Body of pancreas (tissue), 4 donors: ENCODE data around the gene RIOK1. TPM values are rescaled to one million over a fixed set of nuclear protein-coding genes. Genes with fewer than 3 reads are reported as not detected.

Experiments
- ATAC-seq: fragments of 150-250 bp; one replicate; pipeline ENCODE4 v1.9.1; 2016
- DNase-seq, 4 donors: peaks; one replicate each; pipeline ENCODE4 v3.0.0-alpha.2; 2019
- H3K27ac ChIP-seq, 4 donors: fragments of 200-600 bp; sonication (generic); 1 replicate in 3 of 4; 2 replicates in 1 of 4; pipeline versions ENCODE4 v1.5.1 to v1.6.1; 2016 to 2019; ENCODE audit warnings: mild to moderate bottlenecking in 1 of 4, mixed read lengths in 1 of 4, moderate library complexity in 1 of 4
- H3K27me3 ChIP-seq, 2 donors: fragments of 200-600 bp; sonication (generic); one replicate each; pipeline ENCODE4 v1.6.0; 2016; ENCODE audit warnings: mild to moderate bottlenecking in 1 of 2
- H3K36me3 ChIP-seq, 2 donors: fragments of 200-600 bp; sonication (generic); replicated peaks in 1 of 2; 2 replicates each; pipeline ENCODE4 v1.5.1; 2016; ENCODE audit warnings: low read depth in 2 of 2; ENCODE audit not compliant: insufficient read depth in 1 of 2
- H3K4me1 ChIP-seq: fragments of 200-600 bp; sonication (generic); one replicate; pipeline ENCODE4 v1.6.0; 2016
- H3K4me3 ChIP-seq, 2 donors: fragments of 200-600 bp; sonication (generic); 1 replicate in 1 of 2; 2 replicates in 1 of 2; pipeline ENCODE4 v1.5.1; 2016 to 2019
- H3K9me3 ChIP-seq, 3 donors: fragments of 200-600 bp; sonication (generic); 1 replicate in 2 of 3; 2 replicates in 1 of 3; pipeline ENCODE4 v1.5.1; 2016
- POLR2A ChIP-seq, 3 donors: fragments of 450-650 bp; IDR thresholded peaks; one replicate each; pipeline ENCODE4 v1.6.1; 2016; ENCODE audit warnings: antibody characterized with exemption in 3 of 3, mild to moderate bottlenecking in 2 of 3
- WGBS, 2 donors: methylation state at CpG; one replicate each; pipeline ENCODE4 v1.1.5; 2017; 5-methylcytosine and 5-hydroxymethylcytosine counted together
- intact Hi-C: fragments of 100-400 bp; cut with DNase I; formaldehyde crosslinking; loops from one replicate; pipeline ENCODE4 v1.15.1; 2023
- total RNA-seq, 2 donors: library from RNA; depleted of rRNA; stranded (reverse); fragments of >200 nt; gene quantifications; one replicate each; pipeline ENCODE4 v1.1.0, GENCODE V29; 2016
- TF ChIP-seq, protein P1 (sequence below), 7 experiments: fragments of 450-650 bp in 4 of 7; fragments of 200-600 bp in 3 of 7; sonication (generic) in 3 of 7; IDR thresholded peaks; one replicate each; pipeline ENCODE4 v1.5.1; 2016 to 2019; ENCODE audit warnings: antibody characterized with exemption in 7 of 7

RIOK1 gene
- total RNA-seq, 2 donors from 2014 or later, result 7.9 to 19.2 TPM

DNA sequence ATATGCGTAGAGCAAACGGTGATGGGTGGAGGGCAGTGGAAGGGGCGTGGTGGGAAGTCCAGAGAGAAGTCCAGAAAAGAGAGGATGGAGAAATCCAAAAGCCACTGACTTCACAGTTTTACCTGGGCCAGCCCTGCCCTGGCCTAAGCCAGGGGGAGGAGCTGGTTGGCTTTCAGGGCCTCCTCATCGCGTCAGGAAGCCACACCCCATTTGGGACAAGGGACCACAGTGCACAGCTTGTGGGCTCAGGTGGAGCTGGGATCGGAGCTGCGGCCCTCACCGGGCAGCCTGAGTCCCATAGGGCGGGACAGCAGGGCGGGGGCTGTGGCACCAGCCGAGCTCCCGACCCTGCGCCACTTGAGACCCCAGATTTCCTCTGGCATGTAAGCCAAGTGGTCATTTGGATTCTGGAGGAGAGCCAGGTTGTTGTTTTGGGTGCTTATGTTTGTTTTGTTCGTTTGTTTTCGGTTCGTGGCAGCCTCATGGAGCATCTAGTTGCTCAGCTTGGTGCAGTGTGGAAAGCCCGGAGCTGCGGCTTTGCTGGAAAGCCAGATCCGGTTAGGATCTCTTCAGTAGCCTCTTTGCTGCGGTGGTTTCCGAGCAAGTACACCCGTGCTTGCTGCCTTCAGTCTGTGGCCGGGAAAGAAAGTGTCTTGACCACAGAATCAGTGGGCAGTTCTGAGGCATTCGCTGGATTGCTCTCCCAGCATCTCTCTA is 42.2 kb downstream of the RIOK1 start:
- no peaks in the 10 kb centered on the region for H3K4me1 ChIP-seq
- DNase-seq (no peak), ATAC-seq (peak; percentile 30)
- no peak overlapping the region for H3K4me3 ChIP-seq
- intact Hi-C loops, result no loop called here
- no peak overlapping the region for H3K27ac ChIP-seq
- H3K27me3 ChIP-seq, result no peaks in the 10 kb centered on the region
- WGBS, 2 donors, result 56 to 73% methylated on average over 9 to 24 of the region's 24 CpGs
- TF ChIP-seq, protein P1, sequence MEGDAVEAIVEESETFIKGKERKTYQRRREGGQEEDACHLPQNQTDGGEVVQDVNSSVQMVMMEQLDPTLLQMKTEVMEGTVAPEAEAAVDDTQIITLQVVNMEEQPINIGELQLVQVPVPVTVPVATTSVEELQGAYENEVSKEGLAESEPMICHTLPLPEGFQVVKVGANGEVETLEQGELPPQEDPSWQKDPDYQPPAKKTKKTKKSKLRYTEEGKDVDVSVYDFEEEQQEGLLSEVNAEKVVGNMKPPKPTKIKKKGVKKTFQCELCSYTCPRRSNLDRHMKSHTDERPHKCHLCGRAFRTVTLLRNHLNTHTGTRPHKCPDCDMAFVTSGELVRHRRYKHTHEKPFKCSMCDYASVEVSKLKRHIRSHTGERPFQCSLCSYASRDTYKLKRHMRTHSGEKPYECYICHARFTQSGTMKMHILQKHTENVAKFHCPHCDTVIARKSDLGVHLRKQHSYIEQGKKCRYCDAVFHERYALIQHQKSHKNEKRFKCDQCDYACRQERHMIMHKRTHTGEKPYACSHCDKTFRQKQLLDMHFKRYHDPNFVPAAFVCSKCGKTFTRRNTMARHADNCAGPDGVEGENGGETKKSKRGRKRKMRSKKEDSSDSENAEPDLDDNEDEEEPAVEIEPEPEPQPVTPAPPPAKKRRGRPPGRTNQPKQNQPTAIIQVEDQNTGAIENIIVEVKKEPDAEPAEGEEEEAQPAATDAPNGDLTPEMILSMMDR (IDR thresholded peaks at IDR 0.05), result no peak
- no peaks in the 10 kb centered on the region for H3K9me3 ChIP-seq
- H3K36me3 ChIP-seq, result no peaks in the 10 kb centered on the region

DNA sequence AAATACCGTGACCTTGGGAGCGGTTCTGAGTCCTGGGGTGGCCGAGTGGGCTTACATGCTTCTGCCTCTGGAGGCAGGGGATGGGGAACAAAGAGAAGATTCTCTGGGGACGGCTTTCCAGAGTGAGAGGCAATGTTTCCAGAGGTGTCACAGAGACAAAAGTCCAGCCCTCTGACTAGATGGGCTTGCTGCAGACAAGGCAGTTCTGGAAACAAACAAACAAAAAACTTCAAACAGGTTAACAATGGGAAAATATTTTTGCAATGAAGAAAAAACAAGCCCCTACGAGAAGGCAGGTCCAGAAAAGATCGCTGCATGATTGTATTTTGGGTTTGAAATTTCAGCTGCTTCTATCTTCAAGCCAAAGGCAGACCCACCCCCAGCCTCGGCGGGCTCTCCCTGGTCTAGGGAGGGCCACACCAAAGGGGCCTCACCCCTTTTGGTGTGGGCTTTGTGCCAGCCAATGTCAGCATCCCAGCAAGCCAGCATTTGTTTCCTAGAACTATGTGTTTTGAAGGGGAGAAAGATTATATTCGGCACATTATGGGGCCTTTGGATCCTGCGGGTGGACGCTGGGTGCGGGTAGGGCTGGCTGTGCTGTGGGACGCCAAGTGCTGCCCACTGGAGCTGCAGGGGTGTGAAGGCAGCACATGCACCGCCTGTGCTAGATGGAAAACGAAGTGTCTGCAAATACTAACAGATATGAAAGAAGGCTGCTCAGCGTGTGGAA is 42.9 kb downstream of the RIOK1 start:
- intact Hi-C loops, result no loop called here
- no peak overlapping the region for H3K4me3 ChIP-seq
- no peak for TF ChIP-seq POLR2A (IDR thresholded peaks at IDR 0.05)
- TF ChIP-seq, protein P1 (IDR thresholded peaks at IDR 0.05), result no peak

DNA sequence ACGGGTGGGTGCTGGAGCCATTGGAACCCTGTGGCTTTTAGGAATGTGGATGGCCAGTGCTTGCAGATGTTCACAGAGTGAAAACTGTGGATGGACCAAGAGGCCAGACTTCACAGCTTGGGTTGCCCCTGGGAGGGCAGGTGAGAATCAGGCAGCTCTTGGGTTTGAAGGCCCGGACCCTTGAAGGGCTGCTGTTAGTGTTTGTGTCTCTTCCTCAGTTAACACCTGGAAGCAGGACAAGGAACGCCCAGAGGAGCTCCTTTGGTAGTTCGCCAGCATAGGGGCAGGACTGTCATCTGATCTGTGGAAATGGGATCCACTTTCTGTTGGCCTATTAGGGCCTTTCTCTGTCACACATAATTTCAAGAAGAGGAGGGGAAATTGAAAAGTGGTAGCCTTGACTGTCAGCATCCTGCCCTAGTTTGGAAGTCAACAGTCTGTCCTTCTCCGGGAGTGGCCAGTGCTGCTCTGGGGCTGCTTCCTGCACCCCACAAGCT is 43.6 kb downstream of the RIOK1 start:
- intact Hi-C loops, result no loop called here
- H3K4me3 ChIP-seq, result no peak overlapping the region
- ATAC-seq (no peak), DNase-seq (no peak)
- no peak for TF ChIP-seq POLR2A (IDR thresholded peaks at IDR 0.05)
- TF ChIP-seq, protein P1 (IDR thresholded peaks at IDR 0.05), result no peak
- WGBS, 2 donors, result 84 to 89% methylated on average over 2 to 5 of the region's 5 CpGs
- H3K27ac ChIP-seq, result no peak overlapping the region
- H3K4me1 ChIP-seq, result no peaks in the 10 kb centered on the region
- H3K9me3 ChIP-seq, result no peaks in the 10 kb centered on the region
- H3K36me3 ChIP-seq, result no peaks in the 10 kb centered on the region
- H3K27me3 ChIP-seq, result no peaks in the 10 kb centered on the region

More for the DNA sequence above, 42.9 kb downstream of the RIOK1 start:
- 79 to 82% methylated on average over 14 to 16 of the region's 16 CpGs for WGBS, 2 donors
- Histone ChIP-seq H3K9me3 (no peaks in the 10 kb centered on the region), H3K36me3 (no peaks in the 10 kb centered on the region), H3K27ac (no peak overlapping the region), H3K27me3 (no peaks in the 10 kb centered on the region), H3K4me1 (no peaks in the 10 kb centered on the region)
- DNase-seq (no peak), ATAC-seq (no peak)

DNA sequence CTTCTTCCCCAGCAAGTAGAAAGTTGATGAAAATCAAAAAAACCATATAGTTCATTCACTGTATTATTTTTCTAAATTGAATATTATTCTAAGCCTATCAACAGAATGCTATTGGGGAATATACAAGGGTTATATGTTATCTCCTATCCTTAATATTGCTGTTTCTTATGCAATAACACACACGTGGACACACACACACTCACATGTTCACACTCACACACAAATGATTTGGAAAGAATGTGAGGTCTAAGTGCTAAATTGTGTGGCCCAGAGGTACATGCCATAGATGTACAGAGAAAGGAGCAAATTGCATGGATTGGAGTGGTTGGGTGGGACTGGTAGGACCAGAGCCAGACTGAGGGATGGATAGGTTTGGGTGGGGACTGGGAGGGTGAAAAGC is 45.1 kb downstream of the RIOK1 start:
- Histone ChIP-seq H3K4me3 (no peak overlapping the region), H3K36me3 (no peaks in the 10 kb centered on the region), H3K27ac (no peak overlapping the region), H3K4me1 (no peaks in the 10 kb centered on the region), H3K27me3 (no peaks in the 10 kb centered on the region), H3K9me3 (no peaks in the 10 kb centered on the region)
- DNase-seq (no peak), ATAC-seq (no peak)
- TF ChIP-seq, protein P1 (IDR thresholded peaks at IDR 0.05), result no peak
- no peak for TF ChIP-seq POLR2A (IDR thresholded peaks at IDR 0.05)
- intact Hi-C loops, result no loop called here
- 50 to 54% methylated on average over 1 of the region's 1 CpG for WGBS, 2 donors
